OCI-LY7 (cell line): ENCODE data around the gene PLEKHG5. TPM values are rescaled to one million over a fixed set of nuclear protein-coding genes. Genes with fewer than 3 reads are reported as not detected.

Source experiments
- BruUV-seq: library from RNA; stranded (reverse); fragments of 400-500 nt; replicated peaks from 2 replicates; lab custom pipeline; 2021; lab: Mats Ljungman, UMichigan
- CTCF ChIA-PET: fragments of 300-600 bp; sonication (Branson Sonifier 250); formaldehyde crosslinking; loops from one replicate; lab custom pipeline; 2022; ENCODE audit warnings: antibody characterized with exemption; ENCODE audit not compliant: unreplicated experiment; lab: Charles Lee
- POLR2A ChIA-PET: fragments of 300-600 bp; sonication (Branson Sonifier 250); formaldehyde crosslinking; loops from one replicate; lab custom pipeline; 2022; ENCODE audit warnings: antibody characterized with exemption; lab: Charles Lee
- DNase-seq: peaks from one replicate; pipeline ENCODE4 v3.0.0-alpha.2; 2015; ENCODE audit warnings: low spot score
- H2AFZ ChIP-seq: fragments of 200-600 bp; sonication (generic), shearing (Covaris generic); 2 replicates; pipeline ENCODE4 v1.6.1; 2014; ENCODE audit warnings: mild to moderate bottlenecking, antibody characterized with exemption, low read length, moderate library complexity
- H3K27ac ChIP-seq: fragments of 200-600 bp; sonication (generic); 2 replicates; pipeline ENCODE4 v1.5.1; 2014; ENCODE audit warnings: mixed run types, low read depth, mild to moderate bottlenecking, moderate library complexity, low read length, inconsistent platforms; ENCODE audit not compliant: poor library complexity, severe bottlenecking
- H3K36me3 ChIP-seq: fragments of 200-600 bp; sonication (generic); 2 replicates; pipeline ENCODE4 v1.6.1; 2014; ENCODE audit warnings: mild to moderate bottlenecking, antibody characterized with exemption, low read length, moderate library complexity, mixed read lengths; ENCODE audit not compliant: insufficient read depth
- H3K4me1 ChIP-seq: fragments of 200-600 bp; sonication (generic); 2 replicates; pipeline ENCODE4 v1.5.1; 2014; ENCODE audit warnings: mild to moderate bottlenecking, low read length; ENCODE audit not compliant: insufficient read depth, poor library complexity, severe bottlenecking
- H3K4me2 ChIP-seq: fragments of 200-600 bp; sonication (generic); 2 replicates; pipeline ENCODE4 v1.6.1; 2014; ENCODE audit warnings: mild to moderate bottlenecking, low read length
- H3K4me3 ChIP-seq: fragments of 200-600 bp; sonication (generic); 2 replicates; pipeline ENCODE4 v1.5.1; 2014; ENCODE audit warnings: mild to moderate bottlenecking, low read depth, low read length; ENCODE audit not compliant: poor library complexity, severe bottlenecking
- H3K79me2 ChIP-seq: fragments of 200-600 bp; sonication (generic); 2 replicates; pipeline ENCODE4 v1.6.1; 2016; ENCODE audit warnings: low read depth, mild to moderate bottlenecking, low read length, moderate library complexity, mixed read lengths; ENCODE audit not compliant: insufficient read depth
- H3K9me2 ChIP-seq: fragments of 200-600 bp; sonication (generic); 2 replicates; pipeline ENCODE4 v1.6.1; 2016; ENCODE audit warnings: mild to moderate bottlenecking, low read length, mixed read lengths; ENCODE audit not compliant: insufficient read depth
- H3K9me3 ChIP-seq: fragments of 200-600 bp; sonication (generic); 2 replicates; pipeline ENCODE4 v1.6.1; 2014; ENCODE audit warnings: mild to moderate bottlenecking, mixed run types, low read length, mixed read lengths
- H4K20me1 ChIP-seq: fragments of 200-600 bp; sonication (generic); 2 replicates; pipeline ENCODE4 v1.6.1; 2014; ENCODE audit warnings: mild to moderate bottlenecking, antibody characterized with exemption, low read length, moderate library complexity, mixed read lengths; ENCODE audit not compliant: insufficient read depth
- CTCF ChIP-seq: fragments of 200-600 bp; sonication (generic); conservative IDR thresholded peaks from 2 replicates; pipeline ENCODE4 v1.5.1; 2014; ENCODE audit warnings: mild to moderate bottlenecking, antibody characterized with exemption, low read length, moderate library complexity, mixed read lengths
- EZH2phosphoT487 ChIP-seq: fragments of 200-600 bp; sonication (generic); IDR thresholded peaks from 2 replicates; pipeline ENCODE4 v1.6.1; 2018; ENCODE audit warnings: low read depth, borderline replicate concordance, mild to moderate bottlenecking, mixed run types, antibody characterized with exemption, low read length, moderate library complexity, mixed read lengths
- intact Hi-C: fragments of 100-400 bp; cut with micrococcal nuclease; formaldehyde crosslinking; loops from one replicate; pipeline ENCODE4 v1.10.0; 2022; ENCODE audit not compliant: unreplicated experiment
- total RNA-seq, 2 experiments: library from RNA; depleted of rRNA in 1 of 2; stranded (reverse); fragments of >200 nt in 1 of 2; shearing (Covaris generic) in 1 of 2; gene quantifications; 2 replicates each; pipeline ENCODE4 v1.2.3, GENCODE V29; 2014 to 2022

The PLEKHG5 gene
- total RNA-seq, 2 experiments from 2014 or later, result 1.6 to 2.4 TPM

- TF ChIP-seq CTCF (no peak), EZH2phosphoT487 (no peak)
- Histone ChIP-seq H4K20me1 (no peaks in the 10 kb centered on the region), H3K36me3 (no peaks in the 10 kb centered on the region), H2AFZ (no peak overlapping the region), H3K9me2 (no peaks in the 10 kb centered on the region), H3K4me2 (no peak overlapping the region), H3K4me1 (no peaks in the 10 kb centered on the region), H3K79me2 (no peaks in the 10 kb centered on the region), H3K4me3 (no peak overlapping the region), H3K27ac (no peak overlapping the region), H3K9me3 (no peaks in the 10 kb centered on the region)
- DNase-seq, result no peak
- BruUV-seq, result no TSS peak
- ChIA-PET POLR2A (no interaction called here), CTCF (no interaction called here)
- intact Hi-C loops, result no loop called here
Measured at GRCh38 chr1:6426277-6426971, 65.0 kb downstream of the PLEKHG5 start.

- TF ChIP-seq EZH2phosphoT487 (no peak), CTCF (no peak)
- Histone ChIP-seq H3K4me3 (no peak overlapping the region), H2AFZ (no peak overlapping the region), H4K20me1 (no peaks in the 10 kb centered on the region), H3K9me3 (no peaks in the 10 kb centered on the region), H3K4me1 (no peaks in the 10 kb centered on the region), H3K27ac (no peak overlapping the region), H3K79me2 (no peaks in the 10 kb centered on the region), H3K36me3 (no peaks in the 10 kb centered on the region), H3K9me2 (no peaks in the 10 kb centered on the region), H3K4me2 (no peak overlapping the region)
- ChIA-PET POLR2A (no interaction called here), CTCF (no interaction called here)
- BruUV-seq, result no TSS peak
- intact Hi-C loops, result no loop called here
- DNase-seq, result no peak
Measured at GRCh38 chr1:6425658-6426057, 65.8 kb downstream of the PLEKHG5 start.
